WTC11 (cell line): ENCODE data around the gene SNRPD2.

Source experiments
- E2F4 ChIP-seq: sonication (generic); formaldehyde crosslinking; IDR thresholded peaks from 2 replicates; pipeline ENCODE4 v1.8.1; 2022; ENCODE audit warnings: low read depth, mild to moderate bottlenecking, moderate library complexity, missing genetic modification reagents, borderline replicate concordance
- FOXP1 ChIP-seq: sonication (generic); formaldehyde crosslinking; IDR thresholded peaks from 2 replicates; pipeline ENCODE4 v1.8.0; 2022; ENCODE audit warnings: missing genetic modification reagents, mild to moderate bottlenecking, moderate library complexity, borderline replicate concordance
- MXD4 ChIP-seq: fragments of 250-450 bp; sonication (Bioruptor Pico); IDR thresholded peaks from 2 replicates; pipeline ENCODE4 v1.8.0; 2021; ENCODE audit warnings: mild to moderate bottlenecking, moderate library complexity, borderline replicate concordance
- NR2C2 ChIP-seq: sonication (generic); formaldehyde crosslinking; IDR thresholded peaks from 2 replicates; pipeline ENCODE4 v1.8.0; 2022; ENCODE audit warnings: mild to moderate bottlenecking, missing genetic modification reagents
- NR3C1 ChIP-seq: sonication (generic); formaldehyde crosslinking; conservative IDR thresholded peaks from 2 replicates; pipeline ENCODE4 v1.8.1; 2023; ENCODE audit warnings: low read depth, mild to moderate bottlenecking, missing genetic modification reagents
- PREB ChIP-seq: sonication (generic); formaldehyde crosslinking; IDR thresholded peaks from 2 replicates; pipeline ENCODE4 v1.8.1; 2022; ENCODE audit warnings: mild to moderate bottlenecking, missing genetic modification reagents, moderate library complexity, borderline replicate concordance
- ZNF396 ChIP-seq: fragments of 250-450 bp; sonication (Bioruptor Pico); IDR thresholded peaks from 2 replicates; pipeline ENCODE4 v1.8.0; 2021; ENCODE audit warnings: mild to moderate bottlenecking, moderate library complexity, borderline replicate concordance
- ZNF416 ChIP-seq: fragments of 250-450 bp; sonication (Bioruptor Pico); IDR thresholded peaks from 2 replicates; pipeline ENCODE4 v1.9.0; 2021; ENCODE audit warnings: mild to moderate bottlenecking, inconsistent platforms
- TF ChIP-seq, protein P1 (sequence below): fragments of 200-600 bp; IDR thresholded peaks from 2 replicates; pipeline ENCODE4 v1.8.0; 2022; ENCODE audit warnings: antibody characterized with exemption
- TF ChIP-seq, protein P2 (sequence below): sonication (generic); formaldehyde crosslinking; IDR thresholded peaks from 2 replicates; pipeline ENCODE4 v1.8.0; 2023; ENCODE audit warnings: missing genetic modification reagents, mild to moderate bottlenecking, borderline replicate concordance
- TF ChIP-seq, protein P3 (sequence below): sonication (generic); formaldehyde crosslinking; conservative IDR thresholded peaks from 2 replicates; pipeline ENCODE4 v1.8.1; 2022; ENCODE audit warnings: mild to moderate bottlenecking, missing genetic modification reagents
- TF ChIP-seq, protein P4 (sequence below): sonication (generic); formaldehyde crosslinking; IDR thresholded peaks from 2 replicates; pipeline ENCODE4 v1.8.0; 2022; ENCODE audit warnings: mild to moderate bottlenecking, missing genetic modification reagents

- TF ChIP-seq, protein P1, sequence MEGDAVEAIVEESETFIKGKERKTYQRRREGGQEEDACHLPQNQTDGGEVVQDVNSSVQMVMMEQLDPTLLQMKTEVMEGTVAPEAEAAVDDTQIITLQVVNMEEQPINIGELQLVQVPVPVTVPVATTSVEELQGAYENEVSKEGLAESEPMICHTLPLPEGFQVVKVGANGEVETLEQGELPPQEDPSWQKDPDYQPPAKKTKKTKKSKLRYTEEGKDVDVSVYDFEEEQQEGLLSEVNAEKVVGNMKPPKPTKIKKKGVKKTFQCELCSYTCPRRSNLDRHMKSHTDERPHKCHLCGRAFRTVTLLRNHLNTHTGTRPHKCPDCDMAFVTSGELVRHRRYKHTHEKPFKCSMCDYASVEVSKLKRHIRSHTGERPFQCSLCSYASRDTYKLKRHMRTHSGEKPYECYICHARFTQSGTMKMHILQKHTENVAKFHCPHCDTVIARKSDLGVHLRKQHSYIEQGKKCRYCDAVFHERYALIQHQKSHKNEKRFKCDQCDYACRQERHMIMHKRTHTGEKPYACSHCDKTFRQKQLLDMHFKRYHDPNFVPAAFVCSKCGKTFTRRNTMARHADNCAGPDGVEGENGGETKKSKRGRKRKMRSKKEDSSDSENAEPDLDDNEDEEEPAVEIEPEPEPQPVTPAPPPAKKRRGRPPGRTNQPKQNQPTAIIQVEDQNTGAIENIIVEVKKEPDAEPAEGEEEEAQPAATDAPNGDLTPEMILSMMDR = no peak
- TF ChIP-seq ZNF416 (CRISPR knock-in tag) (no peak), MXD4 (CRISPR knock-in tag) (no peak), FOXP1 (CRISPR knock-in tag) (no peak), NR3C1 (CRISPR knock-in tag) (no peak), NR2C2 (CRISPR knock-in tag) (no peak), PREB (no peak), ZNF396 (CRISPR knock-in tag) (no peak), E2F4 (CRISPR knock-in tag) (no peak)
- TF ChIP-seq, protein P2, sequence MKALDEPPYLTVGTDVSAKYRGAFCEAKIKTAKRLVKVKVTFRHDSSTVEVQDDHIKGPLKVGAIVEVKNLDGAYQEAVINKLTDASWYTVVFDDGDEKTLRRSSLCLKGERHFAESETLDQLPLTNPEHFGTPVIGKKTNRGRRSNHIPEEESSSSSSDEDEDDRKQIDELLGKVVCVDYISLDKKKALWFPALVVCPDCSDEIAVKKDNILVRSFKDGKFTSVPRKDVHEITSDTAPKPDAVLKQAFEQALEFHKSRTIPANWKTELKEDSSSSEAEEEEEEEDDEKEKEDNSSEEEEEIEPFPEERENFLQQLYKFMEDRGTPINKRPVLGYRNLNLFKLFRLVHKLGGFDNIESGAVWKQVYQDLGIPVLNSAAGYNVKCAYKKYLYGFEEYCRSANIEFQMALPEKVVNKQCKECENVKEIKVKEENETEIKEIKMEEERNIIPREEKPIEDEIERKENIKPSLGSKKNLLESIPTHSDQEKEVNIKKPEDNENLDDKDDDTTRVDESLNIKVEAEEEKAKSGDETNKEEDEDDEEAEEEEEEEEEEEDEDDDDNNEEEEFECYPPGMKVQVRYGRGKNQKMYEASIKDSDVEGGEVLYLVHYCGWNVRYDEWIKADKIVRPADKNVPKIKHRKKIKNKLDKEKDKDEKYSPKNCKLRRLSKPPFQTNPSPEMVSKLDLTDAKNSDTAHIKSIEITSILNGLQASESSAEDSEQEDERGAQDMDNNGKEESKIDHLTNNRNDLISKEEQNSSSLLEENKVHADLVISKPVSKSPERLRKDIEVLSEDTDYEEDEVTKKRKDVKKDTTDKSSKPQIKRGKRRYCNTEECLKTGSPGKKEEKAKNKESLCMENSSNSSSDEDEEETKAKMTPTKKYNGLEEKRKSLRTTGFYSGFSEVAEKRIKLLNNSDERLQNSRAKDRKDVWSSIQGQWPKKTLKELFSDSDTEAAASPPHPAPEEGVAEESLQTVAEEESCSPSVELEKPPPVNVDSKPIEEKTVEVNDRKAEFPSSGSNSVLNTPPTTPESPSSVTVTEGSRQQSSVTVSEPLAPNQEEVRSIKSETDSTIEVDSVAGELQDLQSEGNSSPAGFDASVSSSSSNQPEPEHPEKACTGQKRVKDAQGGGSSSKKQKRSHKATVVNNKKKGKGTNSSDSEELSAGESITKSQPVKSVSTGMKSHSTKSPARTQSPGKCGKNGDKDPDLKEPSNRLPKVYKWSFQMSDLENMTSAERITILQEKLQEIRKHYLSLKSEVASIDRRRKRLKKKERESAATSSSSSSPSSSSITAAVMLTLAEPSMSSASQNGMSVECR = no peak
- TF ChIP-seq, protein P3, sequence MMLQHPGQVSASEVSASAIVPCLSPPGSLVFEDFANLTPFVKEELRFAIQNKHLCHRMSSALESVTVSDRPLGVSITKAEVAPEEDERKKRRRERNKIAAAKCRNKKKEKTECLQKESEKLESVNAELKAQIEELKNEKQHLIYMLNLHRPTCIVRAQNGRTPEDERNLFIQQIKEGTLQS = no peak
- TF ChIP-seq, protein P4, sequence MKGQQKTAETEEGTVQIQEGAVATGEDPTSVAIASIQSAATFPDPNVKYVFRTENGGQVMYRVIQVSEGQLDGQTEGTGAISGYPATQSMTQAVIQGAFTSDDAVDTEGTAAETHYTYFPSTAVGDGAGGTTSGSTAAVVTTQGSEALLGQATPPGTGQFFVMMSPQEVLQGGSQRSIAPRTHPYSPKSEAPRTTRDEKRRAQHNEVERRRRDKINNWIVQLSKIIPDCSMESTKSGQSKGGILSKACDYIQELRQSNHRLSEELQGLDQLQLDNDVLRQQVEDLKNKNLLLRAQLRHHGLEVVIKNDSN = no peak
Measured at GRCh38 chr19:45682908-45683307, 8.8 kb downstream of the SNRPD2 start.
